IPS DF 6.9 (cell line): ENCODE results near the gene ISG15.
"Not testable (repeated sequence)": the region's sequence is repeated elsewhere in the genome, so short reads cannot be mapped to it uniquely, and the experiment has no call there.

Experiments used
- DNase-seq: peaks from one replicate; pipeline ENCODE4 v3.0.0-alpha.2; 2013; ENCODE audit warnings: low read depth, low spot score
- H3K27ac ChIP-seq: one replicate; pipeline ENCODE4 v1.5.1; 2013; ENCODE audit warnings: low read length, control low read depth
- H3K27me3 ChIP-seq: 2 replicates; pipeline ENCODE4 v1.6.1; 2013; ENCODE audit warnings: mild to moderate bottlenecking, low read length; ENCODE audit not compliant: control insufficient read depth, insufficient read depth
- H3K36me3 ChIP-seq: 2 replicates; pipeline ENCODE4 v1.6.1; 2013; ENCODE audit warnings: low read length; ENCODE audit not compliant: control insufficient read depth, insufficient read depth
- H3K4me1 ChIP-seq: 2 replicates; pipeline ENCODE4 v1.6.1; 2013; ENCODE audit warnings: low read length; ENCODE audit not compliant: control insufficient read depth, insufficient read depth
- H3K4me3 ChIP-seq: 2 replicates; pipeline ENCODE4 v1.5.1; 2013; ENCODE audit warnings: mild to moderate bottlenecking, low read length
- H3K9me3 ChIP-seq: 2 replicates; pipeline ENCODE4 v1.6.1; 2013; ENCODE audit warnings: low read length, inconsistent platforms; ENCODE audit not compliant: control insufficient read depth, insufficient read depth
- WGBS: extraction: QIAGEN DNeasy Blood & Tissue Kit; methylation state at CpG from one replicate; pipeline ENCODE4 v1.1.7; 2013; ENCODE audit warnings: mixed read lengths, missing lambda C conversion rate; ENCODE audit not compliant: insufficient read length, insufficient coverage; 5-methylcytosine and 5-hydroxymethylcytosine counted together

ISG15 gene

GRCh38 chr1:1055841-1056736 lies 42.8 kb downstream of the ISG15 start:
- H3K4me3 ChIP-seq: no peak overlapping the region
- no peaks in the 10 kb centered on the region for H3K9me3 ChIP-seq
- DNase-seq: no peak
- no peaks in the 10 kb centered on the region; the same call in 1 of the 2 replicates for H3K4me1 ChIP-seq
- H3K27me3 ChIP-seq: no peaks in the 10 kb centered on the region; the same call in 1 of the 2 replicates
- WGBS: no CpG with 5 or more reads among the region's 50 CpGs
- no peak overlapping the region for H3K27ac ChIP-seq
- peaks cover 37% of the 10 kb centered on the region for H3K36me3 ChIP-seq

- H3K27ac ChIP-seq, DNase-seq, H3K9me3 ChIP-seq, H3K27me3 ChIP-seq, H3K4me3 ChIP-seq, H3K4me1 ChIP-seq: not testable (repeated sequence)
- H3K36me3 ChIP-seq: peaks cover 21% of the 10 kb centered on the region
- no CpG with 5 or more reads among the region's 15 CpGs for WGBS
Measured at GRCh38 chr1:1057769-1058087, 44.4 kb downstream of the ISG15 start.

GRCh38 chr1:1058088-1058905 lies 45.0 kb downstream of the ISG15 start:
- WGBS: no CpG with 5 or more reads among the region's 24 CpGs
- Histone ChIP-seq H3K4me1 (no peaks in the 10 kb centered on the region; the same call in 1 of the 2 replicates), H3K27ac (no peak overlapping the region), H3K9me3 (no peaks in the 10 kb centered on the region), H3K27me3 (peaks cover 2% of the 10 kb centered on the region; the same call in 1 of the 2 replicates), H3K4me3 (no peak overlapping the region), H3K36me3 (peaks cover 15% of the 10 kb centered on the region)
- no peak for DNase-seq

GRCh38 chr1:1058921-1059493 lies 45.7 kb downstream of the ISG15 start:
- Histone ChIP-seq H3K36me3 (peaks cover 8% of the 10 kb centered on the region; the same call in 1 of the 2 replicates), H3K27ac (no peak overlapping the region), H3K9me3 (no peaks in the 10 kb centered on the region), H3K27me3 (peaks cover 2% of the 10 kb centered on the region; the same call in 1 of the 2 replicates), H3K4me1 (peaks cover 3% of the 10 kb centered on the region; the same call in 1 of the 2 replicates), H3K4me3 (peak overlapping the region; percentile 55; the same call in 1 of the 2 replicates)
- WGBS: no CpG with 5 or more reads among the region's 48 CpGs
- DNase-seq: no peak

- H3K27me3 ChIP-seq: peaks cover 2% of the 10 kb centered on the region; the same call in 1 of the 2 replicates
- H3K27ac ChIP-seq: no peak overlapping the region
- no CpG with 5 or more reads among the region's 69 CpGs for whole genome bisulfite sequencing
Measured at GRCh38 chr1:1059494-1060280, 46.4 kb downstream of the ISG15 start.

GRCh38 chr1:1060281-1061000 lies 47.1 kb downstream of the ISG15 start:
- DNase-seq: no peak
- H3K4me3 ChIP-seq: no peak overlapping the region
- no peaks in the 10 kb centered on the region for H3K9me3 ChIP-seq
- H3K4me1 ChIP-seq: peaks cover 9% of the 10 kb centered on the region; the same call in 1 of the 2 replicates
- WGBS: no CpG with 5 or more reads among the region's 38 CpGs
- H3K27ac ChIP-seq: no peak overlapping the region
- H3K36me3 ChIP-seq: 0 out of 2 replicates have a peak, but pooled peaks cover under 1% of the 10 kb centered on the region
- H3K27me3 ChIP-seq: peaks cover 2% of the 10 kb centered on the region; the same call in 1 of the 2 replicates

More at GRCh38 chr1:1059494-1060280, 46.4 kb downstream of the ISG15 start:
- H3K4me1 ChIP-seq: peaks cover 7% of the 10 kb centered on the region; the same call in 1 of the 2 replicates
- no peaks in the 10 kb centered on the region for H3K9me3 ChIP-seq
- H3K36me3 ChIP-seq: 0 out of 2 replicates have a peak, but pooled peaks cover 6% of the 10 kb centered on the region
- H3K4me3 ChIP-seq: peak overlapping the region; percentile 55; the same call in 1 of the 2 replicates
- DNase-seq: no peak

- H3K4me3 ChIP-seq: no peak overlapping the region
- H3K9me3 ChIP-seq: no peaks in the 10 kb centered on the region
- no peak for DNase-seq
- H3K36me3 ChIP-seq: no peaks in the 10 kb centered on the region
- peaks cover 2% of the 10 kb centered on the region; the same call in 1 of the 2 replicates for H3K27me3 ChIP-seq
- no peak overlapping the region for H3K27ac ChIP-seq
- peaks cover 9% of the 10 kb centered on the region; the same call in 1 of the 2 replicates for H3K4me1 ChIP-seq
- no CpG with 5 or more reads among the region's 18 CpGs for WGBS
Measured at GRCh38 chr1:1061682-1062345, 48.5 kb downstream of the ISG15 start.

GRCh38 chr1:1062348-1063163 lies 49.3 kb downstream of the ISG15 start:
- H3K27ac ChIP-seq: no peak overlapping the region
- no peaks in the 10 kb centered on the region for H3K36me3 ChIP-seq
- no peak for DNase-seq
- no peak overlapping the region for H3K4me3 ChIP-seq
- H3K4me1 ChIP-seq: peaks cover 9% of the 10 kb centered on the region; the same call in 1 of the 2 replicates
- H3K9me3 ChIP-seq: no peaks in the 10 kb centered on the region
- peaks cover 2% of the 10 kb centered on the region; the same call in 1 of the 2 replicates for H3K27me3 ChIP-seq
- no CpG with 5 or more reads among the region's 29 CpGs for WGBS
